GM12878 (cell line): ENCODE results near the gene PRDM16. TPM values are rescaled to one million over a fixed set of nuclear protein-coding genes. Genes with fewer than 3 reads are reported as not detected.

Source experiments
- ATAC-seq: fragments of 200-7000 bp; cut with Tn5 transposase; 3 replicates; pipeline ENCODE4 v1.9.1; 2020; ENCODE audit warnings: mild to moderate bottlenecking, moderate library complexity
- BruUV-seq: library from RNA; stranded (reverse); fragments of 400-500 nt; replicated peaks from 2 replicates; lab custom pipeline; 2021; lab: Mats Ljungman, UMichigan
- CTCF ChIA-PET: fragments of 300-600 bp; sonication (Branson Sonifier 250); formaldehyde crosslinking; extraction: SDS; loops from one replicate; lab custom pipeline; 2021; ENCODE audit warnings: inconsistent platforms; lab: Yijun Ruan, JAX
- POLR2A ChIA-PET: fragments of 350-600 bp; formaldehyde crosslinking; extraction: SDS; loops from one replicate; lab custom pipeline; 2021; ENCODE audit warnings: inconsistent platforms; lab: Charles Lee
- RAD21 ChIA-PET: fragments of 300-600 bp; sonication (Branson Sonifier 250); formaldehyde crosslinking; loops from one replicate; lab custom pipeline; 2023; ENCODE audit warnings: antibody characterized with exemption; ENCODE audit not compliant: unreplicated experiment; lab: Charles Lee
- SMC1A ChIA-PET: fragments of 300-600 bp; sonication (Branson Sonifier 250); formaldehyde crosslinking; loops from one replicate; lab custom pipeline; 2023; ENCODE audit not compliant: unreplicated experiment, uncharacterized antibody; lab: Charles Lee
- DNase-seq: peaks from one replicate; pipeline ENCODE4 v3.0.0-alpha.2; 2011; ENCODE audit warnings: low read depth, low spot score
- FAIRE-seq: peaks from 3 replicates; lab custom pipeline; 2011; peaks lifted over from hg19 to GRCh38; lab: Jason Lieb, UNC
- H2AFZ ChIP-seq: 2 replicates; pipeline ENCODE4 v1.6.0; 2011; ENCODE audit warnings: low read depth, low read length, control low read depth; ENCODE audit not compliant: control insufficient read depth
- H3K27ac ChIP-seq: 2 replicates; pipeline ENCODE4 v1.5.1; 2011; ENCODE audit warnings: control low read depth; ENCODE audit not compliant: control insufficient read depth, insufficient read depth
- H3K27me3 ChIP-seq, 2 experiments: replicated peaks in 1 of 2; 2 replicates each; pipeline versions ENCODE4 v1.6.0 to v1.6.1; 2011; ENCODE audit warnings: low read length in 1 of 2; ENCODE audit not compliant: control insufficient read depth in 2 of 2, insufficient read depth in 2 of 2
- H3K36me3 ChIP-seq, 2 experiments: 2 replicates each; pipeline ENCODE4 v1.5.1; 2011; ENCODE audit warnings: low read length in 1 of 2; ENCODE audit not compliant: control insufficient read depth in 2 of 2, insufficient read depth in 2 of 2
- H3K4me1 ChIP-seq: 2 replicates; pipeline ENCODE4 v1.6.1; 2011; ENCODE audit warnings: mild to moderate bottlenecking, low read length, moderate library complexity, mixed read lengths; ENCODE audit not compliant: control insufficient read depth, insufficient read depth
- H3K4me2 ChIP-seq: 2 replicates; pipeline ENCODE4 v1.6.0; 2011; ENCODE audit warnings: control low read depth; ENCODE audit not compliant: control insufficient read depth, insufficient read depth
- H3K4me3 ChIP-seq: fragments of 200-600 bp; sonication (generic); 2 replicates; pipeline ENCODE4 v1.5.1; 2016
- H3K79me2 ChIP-seq: 2 replicates; pipeline ENCODE4 v1.6.0; 2011; ENCODE audit warnings: low read length; ENCODE audit not compliant: control insufficient read depth, insufficient read depth
- H3K9ac ChIP-seq: 2 replicates; pipeline ENCODE4 v1.8.0; 2011; ENCODE audit warnings: low read length, control low read depth, mixed read lengths; ENCODE audit not compliant: control insufficient read depth, insufficient read depth
- H3K9me3 ChIP-seq: replicated peaks from 3 replicates; pipeline ENCODE4 v1.5.1; 2011; ENCODE audit warnings: mild to moderate bottlenecking, low read length; ENCODE audit not compliant: control insufficient read depth, insufficient read depth
- H4K20me1 ChIP-seq: 2 replicates; pipeline ENCODE4 v1.6.0; 2011; ENCODE audit not compliant: control insufficient read depth, insufficient read depth
- WGBS: methylation state at CpG from one replicate; pipeline ENCODE4 v1.1.6; 2016; ENCODE audit warnings: low lambda C conversion rate; ENCODE audit not compliant: insufficient replicate concordance, insufficient coverage; ENCODE audit errors: missing lambda C conversion rate; 5-methylcytosine and 5-hydroxymethylcytosine counted together
- in situ Hi-C: fragments of 300-500 bp; cut with MboI; formaldehyde crosslinking; loops from 9 replicates; pipeline ENCODE4 v1.14.3; 2018; ENCODE audit warnings: mixed read lengths
- intact Hi-C: fragments of 100-400 bp; cut with micrococcal nuclease; formaldehyde crosslinking; loops from one replicate; pipeline ENCODE4 v1.14.2; 2022; ENCODE audit not compliant: unreplicated experiment
- polyA plus RNA-seq, 11 experiments: library from polyadenylated mRNA; depleted of rRNA in 4 of 11; unstranded in 6 of 11; stranded (reverse) in 5 of 11; fragments of >200 nt; fragmentation: Nextera tagmentation in 4 of 11; fragmentation: Illumina TruSeq in 1 of 11; extraction: Ambion mirVana in 4 of 11; extraction: Trizol in 1 of 11; gene quantifications; 1 replicate in 1 of 11; 2 replicates in 10 of 11; pipeline versions ENCODE4 v1.2.1 to v1.2.3, GENCODE V29; 2011 to 2016; ENCODE audit warnings: inconsistent platforms in 2 of 11, missing spikeins in 2 of 11, low read depth in 1 of 11
- total RNA-seq, 4 experiments: library from RNA; depleted of rRNA in 3 of 4; stranded (reverse); fragments of >200 nt in 3 of 4; fragmentation: Illumina TruSeq in 1 of 4; extraction: Trizol in 1 of 4; gene quantifications; 2 replicates each; pipeline versions ENCODE4 v1.2.1 to v1.2.3, GENCODE V29; 2013 to 2021
- TF ChIP-seq, protein P1 (sequence below): IDR thresholded peaks from 2 replicates; pipeline ENCODE4 v1.6.1; 2012; ENCODE audit warnings: mild to moderate bottlenecking, low read depth, low read length

Gene PRDM16
- total and polyA plus RNA-seq, 10 of the 15 experiments (the other 5 are each of a cell fraction or from before 2014, with no cell fraction given) = 0.03 TPM; not detected in 9

DNA sequence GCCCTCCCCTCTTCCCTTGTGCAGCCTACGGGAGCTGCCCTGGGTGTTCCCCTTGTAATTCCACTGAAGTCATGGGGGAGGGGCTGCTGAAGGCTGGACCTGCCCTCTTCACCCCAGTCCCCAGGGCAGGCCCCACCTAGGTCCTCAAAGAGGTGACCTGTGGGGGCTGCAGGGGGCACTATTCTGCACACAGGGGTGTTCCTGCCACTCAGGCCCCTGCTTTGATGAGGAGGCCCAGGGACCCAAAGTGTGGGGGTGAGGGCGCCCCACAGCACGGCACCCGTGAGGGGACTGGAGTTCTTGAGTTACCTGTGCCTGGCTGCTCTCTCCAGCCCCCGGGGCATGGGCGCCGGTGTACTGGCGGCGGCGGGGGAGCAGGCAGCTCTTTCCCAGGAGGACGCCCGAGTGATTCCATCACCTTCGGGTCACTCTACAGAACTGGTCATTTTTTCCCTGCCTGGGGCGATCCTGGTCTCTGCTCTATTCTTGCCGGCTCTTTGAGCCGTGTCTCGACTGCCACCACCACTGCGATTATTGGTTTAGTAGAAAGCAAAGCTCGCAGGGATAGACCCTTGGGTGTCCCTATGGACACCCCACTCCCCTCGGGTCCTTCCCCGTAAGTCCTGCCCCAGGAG is 6.9 kb upstream of the PRDM16 start:
- DNase-seq = no peak
- no peak for ATAC-seq
- intact Hi-C loops = no loop called here
- Histone ChIP-seq H2AFZ (no peak overlapping the region), H3K4me2 (no peak overlapping the region), H3K4me1 (no peaks in the 10 kb centered on the region), H3K4me3 (no peak overlapping the region), H3K36me3 (no peaks in the 10 kb centered on the region), H3K9ac (no peak overlapping the region), H4K20me1 (no peaks in the 10 kb centered on the region), H3K27me3 (no peaks in the 10 kb centered on the region), H3K27ac (no peak overlapping the region), H3K79me2 (no peaks in the 10 kb centered on the region), H3K9me3 (no peaks in the 10 kb centered on the region)
- CTCF ChIA-PET = no interaction called here
- SMC1A ChIA-PET = no interaction called here
- FAIRE-seq = no peak
- RAD21 ChIA-PET = no interaction called here
- 63% methylated on average over 12 of the region's 21 CpGs for WGBS
- in situ Hi-C loops = no loop called here
- no TSS peak for BruUV-seq
- POLR2A ChIA-PET = no interaction called here
- TF ChIP-seq, protein P1, sequence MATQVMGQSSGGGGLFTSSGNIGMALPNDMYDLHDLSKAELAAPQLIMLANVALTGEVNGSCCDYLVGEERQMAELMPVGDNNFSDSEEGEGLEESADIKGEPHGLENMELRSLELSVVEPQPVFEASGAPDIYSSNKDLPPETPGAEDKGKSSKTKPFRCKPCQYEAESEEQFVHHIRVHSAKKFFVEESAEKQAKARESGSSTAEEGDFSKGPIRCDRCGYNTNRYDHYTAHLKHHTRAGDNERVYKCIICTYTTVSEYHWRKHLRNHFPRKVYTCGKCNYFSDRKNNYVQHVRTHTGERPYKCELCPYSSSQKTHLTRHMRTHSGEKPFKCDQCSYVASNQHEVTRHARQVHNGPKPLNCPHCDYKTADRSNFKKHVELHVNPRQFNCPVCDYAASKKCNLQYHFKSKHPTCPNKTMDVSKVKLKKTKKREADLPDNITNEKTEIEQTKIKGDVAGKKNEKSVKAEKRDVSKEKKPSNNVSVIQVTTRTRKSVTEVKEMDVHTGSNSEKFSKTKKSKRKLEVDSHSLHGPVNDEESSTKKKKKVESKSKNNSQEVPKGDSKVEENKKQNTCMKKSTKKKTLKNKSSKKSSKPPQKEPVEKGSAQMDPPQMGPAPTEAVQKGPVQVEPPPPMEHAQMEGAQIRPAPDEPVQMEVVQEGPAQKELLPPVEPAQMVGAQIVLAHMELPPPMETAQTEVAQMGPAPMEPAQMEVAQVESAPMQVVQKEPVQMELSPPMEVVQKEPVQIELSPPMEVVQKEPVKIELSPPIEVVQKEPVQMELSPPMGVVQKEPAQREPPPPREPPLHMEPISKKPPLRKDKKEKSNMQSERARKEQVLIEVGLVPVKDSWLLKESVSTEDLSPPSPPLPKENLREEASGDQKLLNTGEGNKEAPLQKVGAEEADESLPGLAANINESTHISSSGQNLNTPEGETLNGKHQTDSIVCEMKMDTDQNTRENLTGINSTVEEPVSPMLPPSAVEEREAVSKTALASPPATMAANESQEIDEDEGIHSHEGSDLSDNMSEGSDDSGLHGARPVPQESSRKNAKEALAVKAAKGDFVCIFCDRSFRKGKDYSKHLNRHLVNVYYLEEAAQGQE = no peak
